Loucy (cell line): ENCODE data around the gene MCC.

Experiments
- H2AFZ ChIP-seq: fragments of 200-600 bp; sonication (generic); 2 replicates; pipeline ENCODE4 v1.6.0; 2016; ENCODE audit warnings: antibody characterized with exemption, mild to moderate bottlenecking, low read length, moderate library complexity
- H3F3A ChIP-seq: fragments of 200-600 bp; 2 replicates; pipeline ENCODE4 v1.6.0; 2016; ENCODE audit warnings: antibody characterized with exemption, low read depth, mild to moderate bottlenecking
- H3K27me3 ChIP-seq: fragments of 200-600 bp; sonication (generic); 2 replicates; pipeline ENCODE4 v1.6.1; 2014; ENCODE audit warnings: low read length, mild to moderate bottlenecking; ENCODE audit not compliant: insufficient read depth, poor library complexity, severe bottlenecking
- H3K36me3 ChIP-seq: fragments of 200-600 bp; sonication (generic); 2 replicates; pipeline ENCODE4 v1.6.1; 2016; ENCODE audit warnings: low read length; ENCODE audit not compliant: insufficient read depth
- H3K4me1 ChIP-seq: fragments of 200-600 bp; sonication (generic); 2 replicates; pipeline ENCODE4 v1.5.1; 2014; ENCODE audit warnings: low read length, mild to moderate bottlenecking; ENCODE audit not compliant: insufficient read depth, poor library complexity, severe bottlenecking
- H3K4me2 ChIP-seq: fragments of 200-600 bp; sonication (generic); 2 replicates; pipeline ENCODE4 v1.6.0; 2014; ENCODE audit warnings: antibody characterized with exemption, low read length, low read depth, mild to moderate bottlenecking; ENCODE audit not compliant: poor library complexity, severe bottlenecking
- H3K4me3 ChIP-seq: fragments of 200-600 bp; sonication (generic); 2 replicates; pipeline ENCODE4 v1.5.1; 2014; ENCODE audit warnings: low read length, mild to moderate bottlenecking, mixed read lengths; ENCODE audit not compliant: poor library complexity, severe bottlenecking
- H3K79me2 ChIP-seq: fragments of 200-600 bp; sonication (generic); 2 replicates; pipeline ENCODE4 v1.6.1; 2014; ENCODE audit warnings: low read length; ENCODE audit not compliant: insufficient read depth
- H3K9ac ChIP-seq: fragments of 200-600 bp; sonication (generic); 2 replicates; pipeline ENCODE4 v1.6.0; 2014; ENCODE audit warnings: mild to moderate bottlenecking, low read depth, low read length, moderate library complexity; ENCODE audit not compliant: poor library complexity, severe bottlenecking
- H3K9me2 ChIP-seq: fragments of 200-600 bp; sonication (generic); replicated peaks from 2 replicates; pipeline ENCODE4 v1.6.1; 2016; ENCODE audit warnings: low read depth, low read length, mixed read lengths
- H3K9me3 ChIP-seq: fragments of 200-600 bp; sonication (generic); 2 replicates; pipeline ENCODE4 v1.6.1; 2014; ENCODE audit warnings: mild to moderate bottlenecking, antibody characterized with exemption, low read length, low read depth; ENCODE audit not compliant: insufficient read depth
- H4K20me1 ChIP-seq: fragments of 200-600 bp; sonication (generic); 2 replicates; pipeline ENCODE4 v1.6.0; 2014; ENCODE audit warnings: antibody characterized with exemption, low read length, mild to moderate bottlenecking; ENCODE audit not compliant: insufficient read depth, poor library complexity, severe bottlenecking
- EZH2phosphoT487 ChIP-seq: fragments of 200-600 bp; IDR thresholded peaks from 2 replicates; pipeline ENCODE4 v1.6.1; 2018; ENCODE audit warnings: antibody characterized with exemption, mild to moderate bottlenecking, moderate library complexity, borderline replicate concordance
- TF ChIP-seq, protein P1 (sequence below): fragments of 200-600 bp; sonication (generic); conservative IDR thresholded peaks from 2 replicates; pipeline ENCODE4 v1.5.1; 2014; ENCODE audit warnings: mild to moderate bottlenecking, antibody characterized with exemption, low read length

Gene MCC

DNA sequence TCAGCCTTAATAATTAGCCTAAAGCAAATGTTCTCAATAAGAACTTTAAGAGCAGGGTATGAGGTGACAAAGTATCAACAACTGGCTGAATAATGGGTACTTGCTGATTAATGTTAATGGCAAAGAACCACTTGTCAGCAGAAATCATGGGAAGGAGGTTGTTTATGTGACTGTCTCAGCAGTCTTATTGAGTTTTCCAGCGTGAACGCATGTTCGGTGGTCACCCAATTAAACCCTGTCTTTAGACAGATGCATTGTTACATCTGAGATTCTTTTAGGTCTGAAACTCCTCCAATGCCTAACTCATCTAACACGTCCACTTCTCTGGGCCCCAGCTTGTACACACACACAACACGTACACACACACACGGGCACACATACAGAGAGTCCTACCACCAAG, 35.3 kb downstream of the MCC start:
- H3K36me3 ChIP-seq: no peaks in the 10 kb centered on the region
- TF ChIP-seq, protein P1, sequence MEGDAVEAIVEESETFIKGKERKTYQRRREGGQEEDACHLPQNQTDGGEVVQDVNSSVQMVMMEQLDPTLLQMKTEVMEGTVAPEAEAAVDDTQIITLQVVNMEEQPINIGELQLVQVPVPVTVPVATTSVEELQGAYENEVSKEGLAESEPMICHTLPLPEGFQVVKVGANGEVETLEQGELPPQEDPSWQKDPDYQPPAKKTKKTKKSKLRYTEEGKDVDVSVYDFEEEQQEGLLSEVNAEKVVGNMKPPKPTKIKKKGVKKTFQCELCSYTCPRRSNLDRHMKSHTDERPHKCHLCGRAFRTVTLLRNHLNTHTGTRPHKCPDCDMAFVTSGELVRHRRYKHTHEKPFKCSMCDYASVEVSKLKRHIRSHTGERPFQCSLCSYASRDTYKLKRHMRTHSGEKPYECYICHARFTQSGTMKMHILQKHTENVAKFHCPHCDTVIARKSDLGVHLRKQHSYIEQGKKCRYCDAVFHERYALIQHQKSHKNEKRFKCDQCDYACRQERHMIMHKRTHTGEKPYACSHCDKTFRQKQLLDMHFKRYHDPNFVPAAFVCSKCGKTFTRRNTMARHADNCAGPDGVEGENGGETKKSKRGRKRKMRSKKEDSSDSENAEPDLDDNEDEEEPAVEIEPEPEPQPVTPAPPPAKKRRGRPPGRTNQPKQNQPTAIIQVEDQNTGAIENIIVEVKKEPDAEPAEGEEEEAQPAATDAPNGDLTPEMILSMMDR: no peak
- no peak for TF ChIP-seq EZH2phosphoT487
- H3K27me3 ChIP-seq: no peaks in the 10 kb centered on the region
- no peaks in the 10 kb centered on the region for H3K4me1 ChIP-seq
- H3K9ac ChIP-seq: no peak overlapping the region
- no peaks in the 10 kb centered on the region for H3F3A ChIP-seq
- H3K4me3 ChIP-seq: no peak overlapping the region
- no peaks in the 10 kb centered on the region for H3K9me2 ChIP-seq
- H3K9me3 ChIP-seq: no peaks in the 10 kb centered on the region
- H3K79me2 ChIP-seq: no peaks in the 10 kb centered on the region
- no peaks in the 10 kb centered on the region for H4K20me1 ChIP-seq
- no peak overlapping the region for H2AFZ ChIP-seq
- H3K4me2 ChIP-seq: no peak overlapping the region

DNA sequence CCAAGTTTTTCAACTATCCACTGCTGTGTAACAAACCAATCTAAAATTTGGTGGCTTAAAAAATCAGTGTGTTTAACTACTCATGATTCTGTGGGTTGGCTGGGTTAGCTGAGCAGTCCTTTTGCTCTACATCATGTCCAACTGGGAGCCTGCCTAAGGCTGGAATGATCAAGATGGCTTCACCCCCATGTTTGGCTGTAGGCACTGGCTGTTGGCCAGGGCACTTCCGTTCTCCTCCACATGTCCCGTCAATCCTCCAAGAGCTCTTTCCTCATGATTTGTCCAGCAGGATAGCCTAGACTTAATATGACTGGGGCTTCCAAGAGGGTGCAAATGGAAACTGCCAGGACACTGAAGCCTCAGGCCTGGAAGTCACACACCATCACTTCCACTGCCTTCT, 36.5 kb downstream of the MCC start:
- Histone ChIP-seq H3F3A (no peaks in the 10 kb centered on the region), H3K4me2 (no peak overlapping the region), H4K20me1 (no peaks in the 10 kb centered on the region), H3K27me3 (no peaks in the 10 kb centered on the region), H3K79me2 (no peaks in the 10 kb centered on the region), H3K4me1 (no peaks in the 10 kb centered on the region), H3K9me2 (no peaks in the 10 kb centered on the region), H2AFZ (no peak overlapping the region), H3K9me3 (no peaks in the 10 kb centered on the region), H3K4me3 (no peak overlapping the region), H3K9ac (no peak overlapping the region), H3K36me3 (no peaks in the 10 kb centered on the region)
- TF ChIP-seq EZH2phosphoT487: no peak
- TF ChIP-seq, protein P1: no peak

DNA sequence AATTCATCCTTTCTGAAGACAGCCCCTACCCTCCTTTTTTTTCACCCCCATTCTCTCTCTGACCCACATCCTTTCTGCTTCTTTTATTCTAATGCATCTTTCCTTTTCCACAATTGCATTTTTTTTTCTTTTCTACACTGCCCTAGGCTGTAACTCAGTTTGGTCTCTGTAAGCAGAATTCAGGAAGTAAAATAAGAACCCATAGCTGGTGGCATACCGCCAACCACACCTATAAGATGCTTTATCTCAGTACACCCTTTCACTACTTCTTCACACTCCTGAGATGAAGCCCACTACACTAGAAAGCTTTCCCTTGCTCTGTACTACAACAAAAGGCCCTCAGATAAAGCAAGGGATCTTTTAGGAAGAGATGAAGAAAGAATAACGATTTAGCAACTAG, 37.3 kb downstream of the MCC start:
- no peaks in the 10 kb centered on the region for H3K79me2 ChIP-seq
- no peaks in the 10 kb centered on the region for H3K36me3 ChIP-seq
- no peak overlapping the region for H3K4me2 ChIP-seq
- no peak overlapping the region for H3K4me3 ChIP-seq
- H3K9me3 ChIP-seq: no peaks in the 10 kb centered on the region
- H4K20me1 ChIP-seq: no peaks in the 10 kb centered on the region
- no peak overlapping the region for H3K9ac ChIP-seq
- TF ChIP-seq, protein P1: no peak
- TF ChIP-seq EZH2phosphoT487: no peak
- no peaks in the 10 kb centered on the region for H3K4me1 ChIP-seq
- no peaks in the 10 kb centered on the region for H3K27me3 ChIP-seq
- H2AFZ ChIP-seq: no peak overlapping the region
- no peaks in the 10 kb centered on the region for H3F3A ChIP-seq
- H3K9me2 ChIP-seq: no peaks in the 10 kb centered on the region
